ENCODE data around the gene ARL6IP4. TPM values are rescaled to one million over a fixed set of nuclear protein-coding genes. Genes with fewer than 3 reads are reported as not detected.

The ARL6IP4 gene
- total RNA-seq, 1 donor from 2014 or later = 130 TPM

GRCh38 chr12:122990961-122991622, 10.6 kb downstream of the ARL6IP4 start:
- no peak for DNase-seq (ENCODE audit: low spot score)

DNA sequence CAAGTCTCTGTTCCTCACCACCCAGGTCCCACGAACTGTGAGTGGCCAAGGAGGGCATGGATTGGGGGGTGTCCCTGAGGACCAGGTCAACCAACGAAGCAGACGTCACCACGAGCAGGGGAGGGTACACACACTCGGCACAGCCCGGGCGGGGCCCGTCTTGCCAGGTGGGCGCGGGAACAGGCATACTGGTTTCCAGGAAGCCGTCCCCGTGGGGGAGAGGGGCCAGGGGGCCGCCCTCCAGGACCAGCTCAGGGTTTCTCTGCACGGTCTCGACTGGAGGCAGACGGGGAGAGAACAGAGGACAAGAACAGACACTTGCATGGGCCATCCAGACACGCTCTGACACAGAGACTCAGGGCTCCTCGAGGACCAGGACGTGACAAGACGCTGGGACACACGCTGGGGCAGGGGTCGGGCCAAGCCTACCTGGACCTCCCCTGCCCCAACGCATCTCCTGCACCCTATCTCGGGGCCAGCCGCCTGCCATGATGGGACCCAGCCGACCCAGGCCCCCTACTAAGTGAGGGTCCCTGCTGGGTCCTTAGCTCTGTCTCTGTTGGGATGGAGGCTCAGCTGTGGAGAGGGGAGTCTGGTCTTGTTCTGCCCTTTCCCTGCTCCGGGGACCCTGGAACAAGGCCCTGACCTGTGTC, 11.3 kb downstream of the ARL6IP4 start:
- no peak for DNase-seq (ENCODE audit: low spot score)

DNA sequence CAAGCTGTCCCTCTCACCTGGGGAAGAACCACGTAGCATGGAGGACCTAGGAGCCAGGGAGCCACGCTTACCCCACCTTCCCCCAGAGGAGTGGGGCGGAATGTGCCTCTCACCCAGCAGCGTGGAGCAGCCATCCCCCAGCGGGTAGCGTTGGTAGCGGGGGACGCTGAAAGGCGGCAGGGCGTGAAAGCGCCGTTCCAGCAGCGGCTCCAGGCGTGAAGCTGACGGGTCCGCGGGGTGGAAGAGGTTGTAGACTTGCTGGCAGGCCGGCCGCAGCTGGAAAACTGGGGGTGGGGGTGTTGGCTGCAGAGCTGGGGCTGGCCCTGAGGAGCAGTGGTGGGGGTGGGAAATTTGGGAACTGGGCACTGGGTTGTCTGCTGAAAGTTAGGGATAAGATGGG, 11.9 kb downstream of the ARL6IP4 start:
- DNase-seq (ENCODE audit: low spot score) = no peak

- no peak for DNase-seq (ENCODE audit: low spot score)
These were observed 13.7 kb downstream of the ARL6IP4 start for GRCh38 chr12:122994140-122994675.

DNA sequence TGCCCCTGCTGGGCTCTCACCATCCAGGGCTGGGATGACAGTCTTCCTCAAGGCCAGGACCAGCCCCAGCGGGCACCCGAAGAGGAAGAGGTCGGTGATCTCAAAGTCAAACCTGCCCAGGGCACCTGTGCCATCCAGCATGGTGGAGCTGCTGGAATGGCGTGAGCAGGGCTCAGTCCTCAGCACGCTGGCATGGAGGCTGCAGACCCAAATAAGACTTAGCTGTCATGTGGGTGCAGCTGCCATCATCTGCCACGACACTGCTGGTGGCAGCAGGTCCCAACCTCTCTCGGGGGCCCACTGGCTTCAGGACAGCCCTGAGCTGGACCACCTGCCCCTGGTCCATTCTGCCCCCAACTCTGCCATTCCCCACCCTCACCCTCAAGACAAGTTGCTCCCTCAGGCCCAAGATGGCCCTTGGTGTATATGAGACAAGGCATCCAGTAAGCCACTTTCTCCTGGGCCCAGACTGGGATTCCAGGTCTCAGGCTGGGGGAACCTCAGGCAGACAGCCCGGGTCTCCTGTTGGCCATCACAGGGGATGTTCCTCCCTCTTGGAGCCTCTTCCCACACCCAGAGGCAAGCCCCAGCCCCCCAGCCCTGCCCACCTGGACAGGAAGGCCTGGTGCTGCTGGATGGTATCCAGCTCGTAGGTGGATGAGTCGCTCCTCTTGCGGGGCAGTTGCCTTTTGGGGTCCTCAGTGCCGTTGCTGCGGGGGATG, 14.5 kb downstream of the ARL6IP4 start:
- DNase-seq (ENCODE audit: low spot score) = no peak

- no peak for DNase-seq (ENCODE audit: low spot score)
These were observed 15.2 kb downstream of the ARL6IP4 start for GRCh38 chr12:122995503-122996187.

DNA sequence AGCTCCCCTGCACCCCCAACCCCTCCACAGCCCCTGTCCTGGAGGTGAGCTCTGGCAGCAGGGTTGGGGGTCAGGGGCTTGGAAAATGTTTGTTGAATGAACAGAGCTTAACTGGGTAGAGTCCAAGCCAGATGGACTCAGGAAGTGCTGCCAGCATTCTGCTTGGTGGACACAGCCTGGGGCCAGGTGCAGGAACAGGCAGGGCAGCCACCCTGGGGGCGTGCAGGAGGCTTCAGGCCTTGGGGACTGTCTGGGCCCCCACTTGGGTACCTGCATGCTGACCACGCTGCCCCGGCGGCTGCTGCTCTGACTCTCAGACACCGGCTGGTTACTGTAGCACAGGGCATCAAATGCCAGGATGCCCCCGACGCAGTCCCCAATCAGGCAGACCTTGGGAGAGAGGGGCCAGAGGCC, 15.7 kb downstream of the ARL6IP4 start:
- DNase-seq (ENCODE audit: low spot score) = no peak

DNA sequence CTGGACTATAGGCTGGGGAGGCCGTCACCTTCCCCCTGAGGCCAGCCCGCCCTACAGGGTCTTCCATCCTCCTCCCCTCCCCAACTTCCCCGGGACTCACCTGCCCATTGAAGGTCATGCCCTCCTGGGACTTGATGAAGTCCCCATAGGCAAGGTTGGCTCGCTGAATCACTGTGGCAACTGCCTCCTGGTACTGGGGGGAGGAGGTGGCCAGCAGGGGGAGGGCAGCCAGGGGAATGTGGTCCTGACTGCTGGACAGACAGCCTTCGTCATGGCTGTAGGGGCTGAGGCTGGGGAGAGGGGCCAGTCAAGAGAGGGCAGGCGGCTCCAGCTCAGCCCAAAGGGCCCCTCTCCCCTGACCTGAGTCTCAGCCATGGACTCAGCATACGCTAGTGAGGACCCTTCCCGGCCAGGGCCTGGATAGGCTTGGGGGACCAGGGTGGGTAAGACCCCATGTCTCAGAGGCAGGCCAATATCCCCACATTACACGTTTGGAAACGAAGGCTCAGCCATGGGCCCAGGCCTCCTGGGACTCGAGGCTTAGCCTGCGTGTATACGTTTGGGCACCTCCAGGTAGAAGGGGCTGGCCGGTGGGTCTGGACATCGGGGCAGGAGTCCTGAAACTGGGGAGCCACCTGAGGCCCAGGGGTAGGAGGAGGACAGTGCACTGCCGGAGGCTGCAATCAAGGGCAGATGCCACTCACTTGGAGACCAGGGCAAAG, 16.3 kb downstream of the ARL6IP4 start:
- DNase-seq (ENCODE audit: low spot score) = no peak

- DNase-seq (ENCODE audit: low spot score) = no peak
These were observed 17.1 kb downstream of the ARL6IP4 start for GRCh38 chr12:122997343-122998250.

DNA sequence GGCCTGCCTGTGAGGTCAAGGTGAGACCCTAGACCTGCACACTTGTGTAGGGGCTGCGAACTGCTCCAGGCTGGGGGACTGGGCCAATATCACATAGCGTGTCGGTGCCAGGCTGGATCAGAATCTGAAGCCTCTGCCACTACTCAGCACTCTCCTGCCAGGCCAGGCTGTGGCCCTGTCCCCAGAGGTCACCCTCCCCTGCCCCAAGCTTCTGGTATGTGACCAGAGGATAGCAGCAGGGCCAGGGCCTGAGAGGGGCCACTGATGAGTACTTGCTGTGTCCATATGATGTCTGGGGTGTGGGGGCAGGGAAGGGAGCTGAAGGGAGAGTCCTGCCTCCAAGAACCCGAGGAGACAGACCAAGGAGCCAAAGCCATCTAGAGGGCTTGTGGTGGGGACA, 17.8 kb downstream of the ARL6IP4 start:
- DNase-seq (ENCODE audit: low spot score) = no peak

- no peak for DNase-seq (ENCODE audit: low spot score)
These were observed 18.9 kb downstream of the ARL6IP4 start for GRCh38 chr12:122999196-122999946.

- DNase-seq (ENCODE audit: low spot score) = no peak
These were observed 19.5 kb downstream of the ARL6IP4 start for GRCh38 chr12:122999986-123000420.

DNA sequence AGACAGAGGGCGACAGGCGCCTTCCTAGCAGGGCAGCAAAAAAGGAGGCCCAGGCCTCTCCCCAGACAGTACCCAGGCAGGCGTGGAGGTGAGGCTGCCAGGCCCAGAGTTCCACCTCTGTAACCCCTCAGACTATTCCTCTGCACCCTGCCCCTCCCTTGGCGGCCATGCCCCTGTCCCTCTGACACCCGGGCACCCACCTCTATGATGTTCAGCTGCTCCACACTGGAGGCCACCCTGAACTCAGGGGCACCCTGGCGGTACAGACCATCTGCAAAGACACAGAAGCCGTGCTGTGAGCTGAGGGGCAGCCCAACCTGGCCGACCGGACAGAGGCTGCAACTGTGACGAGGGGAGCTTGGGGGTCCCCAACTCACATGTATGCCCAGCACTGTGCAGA, 20.1 kb downstream of the ARL6IP4 start:
- no peak for DNase-seq (ENCODE audit: low spot score)

GRCh38 chr12:123001464-123001863, 21.0 kb downstream of the ARL6IP4 start:
- DNase-seq (ENCODE audit: low spot score) = no peak

GRCh38 chr12:123003257-123003656, 22.8 kb downstream of the ARL6IP4 start:
- no peak for DNase-seq (ENCODE audit: low spot score)

DNA sequence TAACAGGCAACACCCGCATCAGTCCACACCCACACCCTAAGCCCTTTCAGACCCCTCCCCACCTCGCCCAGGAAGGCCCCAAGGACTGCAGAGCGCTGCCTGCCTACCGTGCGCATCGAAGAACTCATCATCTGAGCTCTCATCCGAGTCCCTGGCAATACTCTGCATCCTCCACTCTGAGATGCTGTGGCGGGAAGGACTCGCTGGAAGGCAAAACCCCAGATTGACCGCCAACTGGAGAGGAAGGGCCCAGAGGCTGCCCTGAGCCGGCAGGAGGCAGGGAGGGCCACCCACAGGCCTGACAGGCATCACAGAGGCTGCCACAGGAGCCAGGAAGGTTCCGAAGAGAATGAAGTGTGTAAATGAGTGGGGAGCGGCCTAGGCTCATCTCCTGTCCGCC, 23.8 kb downstream of the ARL6IP4 start:
- no peak for DNase-seq (ENCODE audit: low spot score)

GRCh38 chr12:123005081-123005626, 24.7 kb downstream of the ARL6IP4 start:
- no peak for DNase-seq (ENCODE audit: low spot score)

- no peak for DNase-seq (ENCODE audit: low spot score)
These were observed 26.5 kb downstream of the ARL6IP4 start for GRCh38 chr12:123006977-123007376.

- DNase-seq (ENCODE audit: low spot score) = no peak
These were observed 29.6 kb downstream of the ARL6IP4 start for GRCh38 chr12:123010110-123010509.

Data from ureter (tissue), 1 donor.